OCI-LY7 (cell line): ENCODE measurements around the gene KREMEN2. TPM values are rescaled to one million over a fixed set of nuclear protein-coding genes. Genes with fewer than 3 reads are reported as not detected.

Source experiments
- BruUV-seq: library from RNA; stranded (reverse); fragments of 400-500 nt; replicated peaks from 2 replicates; lab custom pipeline; 2021; lab: Mats Ljungman, UMichigan
- CTCF ChIA-PET: fragments of 300-600 bp; sonication (Branson Sonifier 250); formaldehyde crosslinking; loops from one replicate; lab custom pipeline; 2022; ENCODE audit warnings: antibody characterized with exemption; ENCODE audit not compliant: unreplicated experiment; lab: Charles Lee
- POLR2A ChIA-PET: fragments of 300-600 bp; sonication (Branson Sonifier 250); formaldehyde crosslinking; loops from one replicate; lab custom pipeline; 2022; ENCODE audit warnings: antibody characterized with exemption; lab: Charles Lee
- DNase-seq: peaks from one replicate; pipeline ENCODE4 v3.0.0-alpha.2; 2015; ENCODE audit warnings: low spot score
- H2AFZ ChIP-seq: fragments of 200-600 bp; sonication (generic), shearing (Covaris generic); 2 replicates; pipeline ENCODE4 v1.6.1; 2014; ENCODE audit warnings: mild to moderate bottlenecking, antibody characterized with exemption, low read length, moderate library complexity
- H3K27ac ChIP-seq: fragments of 200-600 bp; sonication (generic); 2 replicates; pipeline ENCODE4 v1.5.1; 2014; ENCODE audit warnings: mixed run types, low read depth, mild to moderate bottlenecking, moderate library complexity, low read length, inconsistent platforms; ENCODE audit not compliant: poor library complexity, severe bottlenecking
- H3K36me3 ChIP-seq: fragments of 200-600 bp; sonication (generic); 2 replicates; pipeline ENCODE4 v1.6.1; 2014; ENCODE audit warnings: mild to moderate bottlenecking, antibody characterized with exemption, low read length, moderate library complexity, mixed read lengths; ENCODE audit not compliant: insufficient read depth
- H3K4me1 ChIP-seq: fragments of 200-600 bp; sonication (generic); 2 replicates; pipeline ENCODE4 v1.5.1; 2014; ENCODE audit warnings: mild to moderate bottlenecking, low read length; ENCODE audit not compliant: insufficient read depth, poor library complexity, severe bottlenecking
- H3K4me2 ChIP-seq: fragments of 200-600 bp; sonication (generic); 2 replicates; pipeline ENCODE4 v1.6.1; 2014; ENCODE audit warnings: mild to moderate bottlenecking, low read length
- H3K4me3 ChIP-seq: fragments of 200-600 bp; sonication (generic); 2 replicates; pipeline ENCODE4 v1.5.1; 2014; ENCODE audit warnings: mild to moderate bottlenecking, low read depth, low read length; ENCODE audit not compliant: poor library complexity, severe bottlenecking
- H3K79me2 ChIP-seq: fragments of 200-600 bp; sonication (generic); 2 replicates; pipeline ENCODE4 v1.6.1; 2016; ENCODE audit warnings: low read depth, mild to moderate bottlenecking, low read length, moderate library complexity, mixed read lengths; ENCODE audit not compliant: insufficient read depth
- H3K9me2 ChIP-seq: fragments of 200-600 bp; sonication (generic); 2 replicates; pipeline ENCODE4 v1.6.1; 2016; ENCODE audit warnings: mild to moderate bottlenecking, low read length, mixed read lengths; ENCODE audit not compliant: insufficient read depth
- H3K9me3 ChIP-seq: fragments of 200-600 bp; sonication (generic); 2 replicates; pipeline ENCODE4 v1.6.1; 2014; ENCODE audit warnings: mild to moderate bottlenecking, mixed run types, low read length, mixed read lengths
- H4K20me1 ChIP-seq: fragments of 200-600 bp; sonication (generic); 2 replicates; pipeline ENCODE4 v1.6.1; 2014; ENCODE audit warnings: mild to moderate bottlenecking, antibody characterized with exemption, low read length, moderate library complexity, mixed read lengths; ENCODE audit not compliant: insufficient read depth
- CTCF ChIP-seq: fragments of 200-600 bp; sonication (generic); conservative IDR thresholded peaks from 2 replicates; pipeline ENCODE4 v1.5.1; 2014; ENCODE audit warnings: mild to moderate bottlenecking, antibody characterized with exemption, low read length, moderate library complexity, mixed read lengths
- EZH2phosphoT487 ChIP-seq: fragments of 200-600 bp; sonication (generic); IDR thresholded peaks from 2 replicates; pipeline ENCODE4 v1.6.1; 2018; ENCODE audit warnings: low read depth, borderline replicate concordance, mild to moderate bottlenecking, mixed run types, antibody characterized with exemption, low read length, moderate library complexity, mixed read lengths
- intact Hi-C: fragments of 100-400 bp; cut with micrococcal nuclease; formaldehyde crosslinking; loops from one replicate; pipeline ENCODE4 v1.10.0; 2022; ENCODE audit not compliant: unreplicated experiment
- total RNA-seq, 2 experiments: library from RNA; depleted of rRNA in 1 of 2; stranded (reverse); fragments of >200 nt in 1 of 2; shearing (Covaris generic) in 1 of 2; gene quantifications; 2 replicates each; pipeline ENCODE4 v1.2.3, GENCODE V29; 2014 to 2022

KREMEN2 gene
- total RNA-seq, 2 experiments from 2014 or later: 0.09 TPM; not detected in 1

GRCh38 chr16:2936436-2937011 lies 27.6 kb upstream of the KREMEN2 start:
- intact Hi-C loops: no loop called here
- no peak for TF ChIP-seq CTCF
- no peak for TF ChIP-seq EZH2phosphoT487
- H3K79me2 ChIP-seq: no peaks in the 10 kb centered on the region
- POLR2A ChIA-PET: no interaction called here
- no peak overlapping the region for H2AFZ ChIP-seq
- CTCF ChIA-PET: interaction anchor here (0.6 kb wide), 1 partner anchor 71 kb away, joined by 3 read pairs; no protein-coding TSS in a partner anchor
- no peak overlapping the region for H3K4me3 ChIP-seq
- H3K27ac ChIP-seq: no peak overlapping the region
- no peaks in the 10 kb centered on the region for H4K20me1 ChIP-seq
- no peaks in the 10 kb centered on the region for H3K4me1 ChIP-seq
- H3K36me3 ChIP-seq: peaks cover 31% of the 10 kb centered on the region
- H3K9me3 ChIP-seq: no peaks in the 10 kb centered on the region
- BruUV-seq: no TSS peak
- DNase-seq: no peak
- no peaks in the 10 kb centered on the region for H3K9me2 ChIP-seq
- no peak overlapping the region for H3K4me2 ChIP-seq

- Histone ChIP-seq H4K20me1 (no peaks in the 10 kb centered on the region), H3K27ac (no peak overlapping the region), H3K4me2 (no peak overlapping the region), H3K9me2 (no peaks in the 10 kb centered on the region), H3K79me2 (no peaks in the 10 kb centered on the region), H3K9me3 (no peaks in the 10 kb centered on the region), H3K4me3 (no peak overlapping the region), H3K36me3 (peaks cover 31% of the 10 kb centered on the region), H2AFZ (no peak overlapping the region), H3K4me1 (no peaks in the 10 kb centered on the region)
- no TSS peak for BruUV-seq
- POLR2A ChIA-PET: no interaction called here
- no peak for DNase-seq
- no peak for TF ChIP-seq CTCF
- no peak for TF ChIP-seq EZH2phosphoT487
- CTCF ChIA-PET: no interaction called here
- intact Hi-C loops: no loop called here
Observed at GRCh38 chr16:2937170-2937569, 26.9 kb upstream of the KREMEN2 start.

- POLR2A ChIA-PET: no interaction called here
- no peak for DNase-seq
- CTCF ChIA-PET: no interaction called here
- no TSS peak for BruUV-seq
- intact Hi-C loops: no loop called here
- no peak overlapping the region for H3K4me2 ChIP-seq
- no peak overlapping the region for H2AFZ ChIP-seq
- no peaks in the 10 kb centered on the region for H3K9me3 ChIP-seq
- no peak overlapping the region for H3K27ac ChIP-seq
- TF ChIP-seq EZH2phosphoT487: no peak
- TF ChIP-seq CTCF: no peak
- H3K4me3 ChIP-seq: no peak overlapping the region
- no peaks in the 10 kb centered on the region for H3K4me1 ChIP-seq
- peaks cover 31% of the 10 kb centered on the region for H3K36me3 ChIP-seq
- H4K20me1 ChIP-seq: no peaks in the 10 kb centered on the region
- H3K9me2 ChIP-seq: no peaks in the 10 kb centered on the region
- H3K79me2 ChIP-seq: no peaks in the 10 kb centered on the region
Observed at GRCh38 chr16:2938206-2938605, 25.9 kb upstream of the KREMEN2 start.
